NCI-H82 (cell line): ENCODE data around the gene RBMS3.

Experiments used
- DNase-seq: peaks from one replicate; lab custom pipeline; 2025; lab: John Stamatoyannopoulos, UW

The RBMS3 gene

DNA sequence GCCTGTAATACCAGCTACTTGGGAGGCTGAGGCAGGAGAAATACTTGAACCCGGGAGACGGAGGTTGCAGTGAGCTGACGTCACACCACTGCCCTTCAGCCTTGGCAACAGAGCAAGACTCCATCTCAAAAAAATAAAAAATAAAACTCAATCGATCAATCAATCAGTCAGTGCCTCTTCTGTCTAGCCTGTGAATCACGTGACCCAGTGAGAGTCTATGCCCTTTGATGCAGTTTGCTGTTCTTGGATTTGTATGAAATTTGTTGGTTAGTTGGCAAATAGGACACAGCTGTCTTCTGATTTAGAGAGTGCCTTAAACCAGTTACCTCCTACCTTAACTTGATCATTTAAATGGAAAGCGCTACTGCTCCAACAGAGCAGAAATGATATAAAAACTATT, 3.6 kb upstream of the RBMS3 start:
- DNase-seq = no peak

DNA sequence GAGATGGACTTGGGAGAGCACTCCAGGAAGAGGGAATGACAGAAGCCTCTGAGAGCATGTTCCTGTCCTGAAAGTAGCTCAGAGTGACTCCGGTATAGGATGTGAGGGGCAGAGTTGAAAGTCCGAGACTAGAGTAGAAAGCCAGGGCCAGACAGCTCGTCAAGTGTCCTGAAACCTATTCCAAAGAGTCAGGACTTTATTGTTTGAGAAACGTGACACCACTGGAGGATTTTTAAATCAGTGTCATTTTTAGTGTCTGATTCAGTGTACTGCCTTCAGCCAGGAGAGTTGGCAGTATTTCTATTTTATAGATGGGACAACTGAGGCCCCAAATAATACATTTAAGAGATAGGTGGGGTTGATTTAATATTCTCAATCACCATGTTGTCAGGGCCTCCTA, 1.6 kb upstream of the RBMS3 start:
- no peak for DNase-seq

DNA sequence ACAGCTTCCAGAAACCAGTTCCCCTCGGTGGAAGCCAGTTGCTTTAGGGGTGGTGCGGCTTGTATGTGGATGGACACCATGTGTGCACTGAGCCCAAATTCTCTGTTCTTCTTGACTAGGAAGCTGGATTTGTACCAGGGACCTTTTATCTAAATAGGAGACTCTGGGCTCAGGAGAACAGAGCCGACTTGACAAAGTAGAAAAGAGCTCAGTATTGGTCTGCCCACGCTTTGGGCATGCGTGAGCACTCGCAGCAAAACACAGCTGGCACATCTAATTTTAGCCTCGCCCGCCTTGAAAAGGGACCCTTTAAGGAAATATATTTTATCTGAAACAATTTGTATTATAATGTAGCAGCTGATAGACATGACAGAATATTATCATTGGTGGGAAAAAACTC, 1.1 kb upstream of the RBMS3 start:
- no peak for DNase-seq

DNA sequence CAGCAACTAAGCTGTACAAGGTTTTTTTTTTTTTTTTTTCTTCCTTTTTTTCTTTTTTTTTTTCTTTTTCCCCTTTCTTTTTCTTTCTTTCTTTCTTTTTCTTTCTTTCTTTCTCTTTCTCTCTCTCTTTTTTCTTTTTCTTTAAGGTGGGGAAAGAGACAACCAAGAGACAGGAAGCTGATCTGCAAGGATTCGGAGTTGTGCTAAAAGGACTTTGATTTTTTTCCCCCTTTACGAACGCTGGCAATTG, 148 bp downstream of the RBMS3 start:
- DNase-seq = no peak

DNA sequence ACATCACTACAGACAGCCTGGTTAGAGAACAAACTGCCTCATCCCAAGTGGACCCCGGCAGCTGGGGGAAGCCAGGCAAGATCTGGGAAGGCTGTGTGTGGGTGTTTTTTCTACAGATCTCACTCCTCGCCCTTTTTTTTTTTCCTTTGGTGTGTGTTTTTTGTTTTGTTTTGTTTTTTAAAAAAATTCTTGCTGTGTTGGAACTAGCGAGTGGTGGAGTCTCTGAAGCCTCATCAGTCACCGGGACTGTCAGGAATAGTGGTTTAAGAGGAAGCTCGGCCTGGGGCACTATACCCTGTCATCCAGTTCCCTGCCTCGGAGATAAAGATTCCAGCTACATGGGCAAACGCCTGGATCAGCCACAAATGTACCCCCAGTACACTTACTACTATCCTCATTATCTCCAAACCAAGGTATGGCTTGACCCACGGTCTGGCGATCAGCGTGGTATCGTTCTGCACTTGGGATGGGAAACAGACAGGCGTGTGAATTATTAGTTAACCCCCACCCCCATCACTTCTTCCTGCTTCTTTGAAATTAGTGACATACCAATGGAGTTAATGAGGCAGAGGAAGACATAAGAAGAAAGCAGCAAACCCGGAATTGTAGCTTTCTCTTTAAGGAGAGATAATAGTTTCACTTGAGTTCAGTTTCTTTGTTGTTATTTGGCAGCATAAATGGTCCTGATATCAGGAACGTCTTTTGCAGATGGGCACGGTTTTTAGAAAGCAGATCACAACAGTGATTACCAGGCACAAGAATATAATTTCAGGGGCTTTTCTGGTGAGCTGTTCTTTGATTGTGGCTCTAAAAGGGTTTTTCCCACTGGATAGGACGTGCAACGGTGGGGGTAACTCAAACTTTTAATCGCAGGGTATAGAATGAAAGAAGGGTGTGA, 722 bp downstream of the RBMS3 start:
- no peak for DNase-seq

DNA sequence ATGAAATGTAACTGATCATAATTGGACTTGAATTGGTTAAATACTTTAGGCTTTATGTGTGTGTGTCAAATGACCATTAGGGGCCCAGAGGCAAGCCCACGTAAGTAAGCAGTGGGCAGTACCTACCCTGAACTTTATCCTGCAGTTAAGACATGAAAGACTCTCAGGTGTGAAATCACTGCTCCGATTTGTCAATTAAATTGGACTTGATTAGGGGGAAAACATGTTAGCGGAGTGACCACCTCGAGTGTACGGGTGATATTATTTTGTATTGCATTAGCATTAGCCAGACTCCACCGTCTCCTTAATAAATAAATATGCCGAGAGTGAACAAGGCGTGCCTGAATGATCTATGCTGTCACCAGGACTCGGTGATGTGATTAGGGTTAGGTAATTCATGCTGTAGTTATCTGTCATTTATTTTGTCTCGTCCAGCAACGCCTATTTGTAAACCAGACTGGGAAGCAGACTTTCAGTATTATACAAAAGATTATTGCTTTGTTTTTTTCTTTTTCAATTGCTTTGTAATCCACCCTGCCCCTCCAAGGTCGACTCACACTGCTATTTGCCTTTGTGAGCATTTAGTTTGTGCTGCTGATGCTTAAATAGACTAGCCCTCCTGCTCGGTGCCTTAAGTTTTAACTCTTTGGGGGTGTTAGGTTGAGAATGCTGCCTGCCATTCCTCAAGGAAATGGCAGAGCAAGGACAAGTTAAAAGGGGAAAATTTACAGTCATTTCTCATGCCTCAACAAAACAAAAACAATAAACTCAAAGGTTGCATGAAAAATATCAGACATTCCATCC, 1.8 kb downstream of the RBMS3 start:
- DNase-seq = no peak

DNA sequence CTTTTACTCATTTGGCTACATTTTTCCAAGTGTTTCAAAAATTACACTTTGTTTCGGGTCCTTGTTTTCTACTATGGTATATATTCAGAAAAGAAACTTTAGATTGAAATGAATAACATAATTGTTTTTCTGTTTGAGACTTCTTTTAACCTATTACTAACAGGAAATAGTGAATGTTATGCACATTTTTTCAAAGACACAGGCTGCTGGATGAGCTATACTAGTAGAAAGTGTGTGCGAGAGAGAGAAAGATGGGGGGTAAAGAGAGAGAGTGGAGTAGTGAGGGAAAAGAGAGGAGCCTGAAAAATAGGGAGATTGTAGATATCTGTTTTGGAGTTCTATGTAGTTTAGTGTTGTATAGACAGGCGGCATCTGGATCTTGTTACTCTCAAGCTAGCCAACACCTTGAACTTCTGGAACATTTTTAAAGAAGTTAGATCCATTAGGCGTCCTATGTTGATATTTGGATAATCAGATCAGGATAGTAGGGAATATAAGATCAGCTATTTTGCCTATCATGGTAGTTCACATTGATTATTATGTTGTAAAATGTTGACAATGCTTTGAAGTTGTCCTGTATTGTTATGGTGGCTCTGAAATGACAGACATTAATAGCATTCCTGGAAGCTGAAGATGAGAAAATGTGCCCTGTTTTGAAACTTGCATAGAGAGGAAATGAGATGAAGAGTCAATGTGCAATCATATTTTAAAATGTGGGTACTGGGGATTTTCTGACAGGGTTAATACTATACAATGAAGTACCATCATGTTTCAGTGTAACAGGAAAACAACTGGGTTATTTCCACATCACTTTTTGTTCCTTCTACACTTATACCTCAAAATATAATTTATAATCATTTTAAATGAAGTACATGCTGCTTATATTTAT, 2.6 kb downstream of the RBMS3 start:
- DNase-seq = no peak

DNA sequence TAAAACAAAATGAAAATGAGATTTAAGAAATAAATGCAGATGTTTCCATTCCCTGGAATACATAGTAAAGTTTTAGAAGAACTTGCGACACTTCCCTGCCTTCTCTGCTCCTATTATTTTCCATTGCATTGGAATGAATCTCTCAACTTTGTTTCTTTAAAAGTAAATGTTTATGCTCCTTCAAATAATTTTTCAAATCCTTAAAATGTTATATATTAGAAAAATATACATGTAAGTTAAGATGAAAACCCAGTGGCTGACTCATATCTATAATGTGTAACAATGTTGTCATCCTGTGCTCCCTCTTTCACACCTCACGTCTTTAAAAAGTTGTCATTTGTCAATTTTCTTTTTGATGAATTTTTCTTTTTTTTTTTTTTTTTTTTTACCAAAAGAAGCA, 3.6 kb downstream of the RBMS3 start:
- no peak for DNase-seq

DNA sequence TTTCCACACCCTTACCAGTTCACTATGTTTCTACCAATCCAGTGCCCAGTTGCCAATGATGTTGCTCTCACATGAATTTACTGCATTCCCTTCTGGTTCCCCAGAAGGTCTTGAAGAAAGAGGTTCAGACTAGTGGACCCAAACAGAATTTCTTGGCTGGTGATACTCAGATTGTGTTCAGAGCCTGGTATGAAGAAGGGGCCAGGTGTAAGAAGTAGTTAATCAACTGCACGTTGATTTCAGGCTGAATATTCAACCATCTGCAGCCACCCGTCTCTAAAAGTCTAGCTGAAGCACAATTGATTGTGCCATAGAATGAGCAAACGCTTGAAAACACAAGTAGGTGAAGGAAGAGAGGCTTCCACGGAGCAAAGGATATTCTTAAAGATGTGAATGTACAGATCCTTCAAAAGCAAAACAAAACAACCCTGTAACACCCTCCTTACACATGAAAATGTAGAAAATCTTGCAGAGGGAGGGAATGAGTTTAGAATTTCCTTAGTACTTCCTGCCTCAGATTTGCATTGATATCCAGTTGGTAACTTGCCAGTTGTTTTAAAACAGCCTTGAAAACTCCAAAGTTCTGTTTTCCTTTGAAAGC, 4.7 kb downstream of the RBMS3 start:
- DNase-seq = no peak

DNA sequence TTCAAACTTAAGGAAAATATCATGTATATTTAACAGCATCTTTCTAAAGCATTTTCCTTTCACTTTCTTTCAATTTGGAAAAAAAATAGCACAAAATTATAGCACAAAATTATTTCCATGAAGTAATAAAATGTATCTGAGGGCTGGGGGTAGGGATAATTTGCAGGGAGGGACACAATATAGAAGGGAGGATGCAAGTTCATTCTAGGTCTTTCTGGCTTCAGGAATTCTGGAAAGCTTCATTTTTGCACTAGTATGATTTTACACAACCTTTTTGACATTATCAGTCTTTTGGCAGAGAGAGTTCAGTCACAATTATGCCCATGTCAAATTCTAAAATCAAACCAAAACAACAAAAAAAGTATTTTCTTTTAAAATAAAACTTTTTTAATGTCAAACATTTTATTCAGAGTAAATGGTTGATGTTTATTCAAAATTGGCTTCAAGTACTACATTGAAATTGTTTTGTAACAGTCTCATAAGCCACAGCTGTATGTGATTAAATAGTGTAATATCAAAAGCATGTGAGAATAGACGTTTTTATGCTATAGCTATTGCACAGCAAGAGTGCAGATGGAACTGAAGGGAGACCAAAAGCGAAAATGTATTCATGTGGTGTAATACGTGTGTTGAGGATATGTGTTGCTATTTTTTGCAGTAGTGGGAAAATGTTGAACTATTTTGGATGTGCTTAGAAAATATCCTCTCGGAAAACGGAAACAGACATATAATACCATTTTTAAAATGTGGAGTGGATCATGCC, 5.8 kb downstream of the RBMS3 start:
- no peak for DNase-seq

DNA sequence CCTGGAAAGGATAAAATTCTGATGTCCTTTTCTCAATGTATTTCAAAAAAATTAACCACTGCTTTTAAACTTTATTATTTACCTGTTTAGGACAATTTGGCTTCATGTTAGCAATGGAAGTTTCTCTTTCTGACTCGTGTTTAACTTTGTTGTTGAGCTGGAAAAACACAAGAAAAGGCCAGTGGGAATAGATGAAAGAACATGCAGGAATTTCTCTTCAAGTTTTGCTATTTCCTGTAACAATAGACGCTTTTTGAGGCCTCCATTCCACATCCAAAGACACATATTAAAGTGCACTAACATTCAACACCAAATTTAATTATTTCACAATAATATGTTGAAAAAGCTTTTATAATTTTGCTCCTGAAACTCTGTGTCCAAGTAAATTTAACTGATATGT, 9.7 kb downstream of the RBMS3 start:
- DNase-seq = no peak

DNA sequence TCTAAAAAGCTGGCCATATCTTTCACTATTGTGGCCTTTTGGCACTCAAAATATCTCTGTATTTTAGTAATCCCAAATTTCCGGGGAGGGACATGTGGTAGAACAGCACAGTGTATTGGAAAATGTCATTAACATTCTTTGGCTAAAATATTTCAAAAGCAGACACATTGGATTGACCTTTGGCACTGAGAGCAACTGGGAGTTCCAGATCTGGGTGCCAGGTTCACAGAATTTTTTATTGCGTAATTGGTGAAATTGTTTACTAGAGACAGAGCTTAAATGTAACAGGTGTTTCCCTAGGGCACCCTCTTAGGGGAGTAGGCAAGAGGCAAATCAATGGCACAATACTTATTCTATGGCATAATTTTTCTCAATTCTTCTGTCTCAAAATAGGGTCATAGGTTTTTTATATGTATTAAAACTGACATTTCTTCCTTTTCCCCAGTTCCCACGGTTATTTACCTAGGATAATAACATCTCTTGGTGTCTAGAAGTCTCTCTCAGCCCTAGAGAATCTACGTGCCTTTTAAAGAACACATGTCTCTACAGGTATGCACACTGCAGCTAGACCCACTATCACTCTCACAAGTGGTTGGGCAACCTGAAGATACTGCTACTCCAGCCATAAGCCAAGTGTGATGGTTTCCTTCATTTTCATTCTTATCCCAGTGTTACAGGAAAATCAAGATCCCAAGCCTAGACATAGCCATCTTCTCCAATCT, 10.6 kb downstream of the RBMS3 start:
- DNase-seq = no peak

DNA sequence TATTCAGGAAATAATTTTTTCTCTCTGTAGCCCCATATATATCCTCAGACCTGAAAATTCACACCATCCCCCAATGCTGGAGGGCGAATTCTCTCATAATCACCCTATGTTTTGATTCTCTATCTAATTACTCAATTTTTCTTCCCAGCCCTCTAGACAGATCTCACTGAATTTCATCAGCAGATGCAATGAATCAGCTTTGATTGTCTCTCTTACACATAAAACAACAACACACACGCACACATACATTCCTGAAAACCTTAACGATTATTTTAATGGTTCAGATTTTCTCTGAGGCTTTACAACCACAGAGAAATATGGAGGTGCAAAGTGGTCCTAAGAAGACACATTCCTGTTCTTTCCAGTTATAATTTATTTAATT, 11.1 kb downstream of the RBMS3 start:
- no peak for DNase-seq

DNA sequence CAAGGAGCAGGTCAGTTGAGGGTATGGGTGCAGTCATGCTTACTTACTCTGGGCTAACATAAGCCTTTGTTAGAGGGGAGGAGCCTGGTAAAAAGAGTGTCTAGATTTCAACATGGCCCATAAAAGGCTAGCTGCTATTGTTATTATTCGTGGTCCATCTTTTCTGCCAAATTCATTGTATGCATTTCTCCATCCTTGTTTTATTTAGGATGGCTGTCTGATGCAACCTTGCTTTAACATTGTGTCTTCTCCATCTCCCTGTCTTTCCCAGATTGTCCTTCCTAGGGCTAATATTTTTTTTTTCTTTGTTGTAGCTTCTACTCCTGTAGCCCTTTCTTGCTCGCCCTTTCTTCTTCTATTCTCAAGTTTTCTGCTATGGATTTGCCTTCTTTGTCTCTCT, 12.6 kb downstream of the RBMS3 start:
- DNase-seq = no peak

DNA sequence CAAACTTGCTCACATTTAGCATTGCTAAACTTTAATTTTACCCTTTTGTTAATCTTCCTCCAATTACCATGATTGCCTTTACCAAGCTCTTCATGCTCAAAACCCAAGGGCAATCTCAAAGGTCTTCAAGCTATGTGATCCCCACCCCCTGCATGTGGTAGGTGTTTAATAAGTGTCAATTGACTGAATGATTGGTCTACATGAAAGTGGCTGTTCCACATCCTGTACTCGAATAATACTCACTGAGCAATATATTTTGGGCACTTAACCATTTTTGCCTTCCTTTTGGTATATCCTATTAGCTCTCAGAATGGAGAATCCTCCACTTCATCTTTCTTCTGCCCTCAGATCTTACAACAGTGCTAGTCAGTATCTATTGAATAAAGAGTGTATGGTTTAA, 17.1 kb downstream of the RBMS3 start:
- no peak for DNase-seq

DNA sequence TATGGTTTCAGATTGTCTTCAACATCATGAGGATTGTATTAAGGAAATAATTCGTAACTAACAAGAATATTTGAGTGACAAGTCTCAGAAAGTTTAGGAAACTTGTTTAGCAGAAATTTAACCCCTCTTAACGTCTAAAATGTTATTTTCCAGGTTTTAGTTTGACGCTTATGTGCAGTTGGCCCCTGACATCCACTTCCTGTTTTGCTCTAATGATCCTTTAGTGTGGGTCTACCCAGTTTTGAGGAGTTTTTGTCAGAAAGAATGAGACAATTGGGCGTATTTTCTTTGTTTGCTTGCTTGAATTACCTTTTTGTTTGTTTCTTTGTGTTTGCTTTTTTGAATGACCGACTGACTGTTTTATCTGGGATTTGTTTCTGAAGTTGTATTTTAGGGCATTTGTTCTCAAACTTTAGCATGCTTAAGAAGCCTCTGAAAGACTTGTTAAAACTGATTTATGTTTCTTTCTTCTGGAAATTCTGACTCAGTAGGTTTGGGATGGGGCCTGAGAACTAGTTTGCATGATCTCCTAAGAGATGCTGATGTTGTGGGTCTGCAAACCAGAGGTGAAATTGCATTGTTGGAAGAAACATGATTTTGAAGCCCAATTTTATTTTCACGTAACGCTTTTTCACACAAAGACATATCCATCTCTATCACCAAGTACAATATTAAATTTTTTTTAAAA, 20.6 kb downstream of the RBMS3 start:
- no peak for DNase-seq

DNA sequence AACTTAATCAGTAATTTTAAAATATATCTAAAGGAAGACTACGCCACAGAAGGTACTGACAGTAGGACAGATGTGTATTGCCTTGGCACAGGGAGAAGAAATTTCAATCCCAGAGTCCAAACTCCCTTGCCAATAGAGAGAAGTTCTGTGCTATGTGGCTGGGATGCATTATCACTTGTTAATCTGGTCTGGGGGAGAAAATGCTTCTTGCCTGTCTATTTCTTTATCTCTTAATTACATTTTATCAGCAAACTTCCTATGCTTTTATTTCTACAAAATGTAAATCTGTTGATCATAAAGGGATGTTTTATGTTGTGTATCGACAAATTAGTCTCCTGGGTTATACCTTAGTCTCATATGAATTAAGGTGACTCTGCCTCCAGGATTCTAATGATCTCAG, 21.7 kb downstream of the RBMS3 start:
- DNase-seq = no peak

DNA sequence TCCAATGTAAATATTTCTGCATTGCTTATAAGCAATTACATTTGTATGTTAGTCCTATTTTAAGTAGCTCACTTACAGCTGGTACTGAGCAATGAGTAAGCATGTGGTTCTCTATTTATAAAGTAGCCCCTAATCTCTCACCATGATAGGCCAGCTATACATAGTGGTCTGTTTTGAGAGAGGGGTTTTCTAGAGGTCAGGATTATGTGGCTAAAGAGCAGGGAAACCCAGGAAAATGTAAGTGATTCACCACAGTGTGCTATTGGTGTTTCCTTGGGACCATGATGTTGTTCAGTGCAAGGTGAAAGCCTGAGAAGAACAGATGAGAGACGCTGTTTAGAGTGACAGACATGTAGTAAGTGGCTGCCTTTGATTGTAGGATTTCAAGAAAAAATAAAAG, 26.4 kb downstream of the RBMS3 start:
- no peak for DNase-seq

DNA sequence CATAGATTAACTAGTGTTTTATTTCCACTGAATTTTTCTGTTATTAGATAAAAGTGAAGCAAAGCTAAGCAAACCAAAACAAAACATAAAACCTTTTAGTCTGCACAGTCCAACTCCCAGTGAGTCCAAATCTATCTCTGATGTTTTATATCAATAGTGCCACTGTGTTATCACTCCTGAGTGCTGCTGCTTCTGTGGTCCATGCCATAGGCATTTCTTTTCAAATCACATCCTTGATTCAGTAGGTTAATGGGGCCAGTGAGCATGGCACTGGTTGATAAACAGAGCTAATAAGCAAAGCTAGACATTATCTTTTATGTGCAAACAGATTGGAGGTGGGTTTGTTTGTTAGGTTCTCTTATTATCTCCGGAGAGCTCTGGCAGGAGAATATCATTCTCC, 30.0 kb downstream of the RBMS3 start:
- no peak for DNase-seq

DNA sequence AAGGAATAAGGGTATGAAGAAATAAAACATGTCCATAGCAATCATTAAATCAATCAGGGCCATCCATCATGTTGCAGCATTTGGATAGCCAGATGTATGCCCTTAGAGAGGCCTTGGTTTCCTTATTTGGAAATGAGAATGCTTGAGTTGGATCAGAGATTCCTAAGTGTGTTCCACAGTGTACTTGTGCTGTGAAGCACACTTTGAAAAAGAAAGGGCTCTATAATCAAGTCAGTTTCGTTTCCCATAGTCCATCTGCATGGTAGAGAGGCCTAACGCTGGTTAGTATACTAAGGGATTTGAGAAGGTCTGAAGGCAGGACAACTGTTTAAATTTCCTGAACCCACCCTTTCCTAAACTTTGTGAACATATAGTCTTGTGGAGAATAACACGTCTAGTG, 30.9 kb downstream of the RBMS3 start:
- DNase-seq = no peak
